ENCODE results near the gene USP17L20.
"Not testable (repeated sequence)": the region's sequence is repeated elsewhere in the genome, so short reads cannot be mapped to it uniquely, and the experiment has no call there.

DNA sequence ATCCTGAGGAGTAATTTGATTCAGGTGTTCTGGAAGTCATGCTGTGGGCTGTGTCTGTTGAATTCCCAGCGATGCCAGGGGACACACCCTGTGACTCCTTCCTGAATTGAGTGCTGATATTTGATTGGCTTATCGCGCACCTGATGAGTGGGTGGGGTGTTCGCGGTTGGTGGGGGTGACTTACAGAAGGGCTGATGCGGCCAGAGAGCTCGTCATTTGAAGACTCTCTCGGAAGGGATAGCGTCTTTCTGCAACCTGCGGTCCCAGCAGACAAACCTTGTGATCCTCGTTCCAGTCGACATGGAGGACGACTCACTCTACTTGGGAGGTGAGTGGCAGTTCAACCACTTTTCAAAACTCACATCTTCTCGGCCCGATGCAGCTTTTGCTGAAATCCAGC, 23.8 kb upstream of the USP17L20 start, which contains the start of gene USP17L15:
- TF ChIP-seq, protein P1, sequence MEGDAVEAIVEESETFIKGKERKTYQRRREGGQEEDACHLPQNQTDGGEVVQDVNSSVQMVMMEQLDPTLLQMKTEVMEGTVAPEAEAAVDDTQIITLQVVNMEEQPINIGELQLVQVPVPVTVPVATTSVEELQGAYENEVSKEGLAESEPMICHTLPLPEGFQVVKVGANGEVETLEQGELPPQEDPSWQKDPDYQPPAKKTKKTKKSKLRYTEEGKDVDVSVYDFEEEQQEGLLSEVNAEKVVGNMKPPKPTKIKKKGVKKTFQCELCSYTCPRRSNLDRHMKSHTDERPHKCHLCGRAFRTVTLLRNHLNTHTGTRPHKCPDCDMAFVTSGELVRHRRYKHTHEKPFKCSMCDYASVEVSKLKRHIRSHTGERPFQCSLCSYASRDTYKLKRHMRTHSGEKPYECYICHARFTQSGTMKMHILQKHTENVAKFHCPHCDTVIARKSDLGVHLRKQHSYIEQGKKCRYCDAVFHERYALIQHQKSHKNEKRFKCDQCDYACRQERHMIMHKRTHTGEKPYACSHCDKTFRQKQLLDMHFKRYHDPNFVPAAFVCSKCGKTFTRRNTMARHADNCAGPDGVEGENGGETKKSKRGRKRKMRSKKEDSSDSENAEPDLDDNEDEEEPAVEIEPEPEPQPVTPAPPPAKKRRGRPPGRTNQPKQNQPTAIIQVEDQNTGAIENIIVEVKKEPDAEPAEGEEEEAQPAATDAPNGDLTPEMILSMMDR (IDR thresholded peaks at IDR 0.05): not testable (repeated sequence)
- not testable (repeated sequence) for TF ChIP-seq POLR2A (IDR thresholded peaks at IDR 0.05)
